Stimulated activated CD4-positive, alpha-beta T cell treated with anti-CD3 and anti-CD28 coated beads, Interleukin-15, amount 100 ng/mL, for 1 hour (primary cell): ENCODE data around the gene PDLIM5.
"Not testable (repeated sequence)": the region's sequence is repeated elsewhere in the genome, so short reads cannot be mapped to it uniquely, and the experiment has no call there.

Experiments used
- DNase-seq, 2 donors: peaks; one replicate each; pipeline ENCODE4 v3.0.0-alpha.2; 2020; ENCODE audit warnings: low read depth in 1 of 2, low spot score in 1 of 2

The PDLIM5 gene

GRCh38 chr4:94489098-94489497 is 37.4 kb downstream of the PDLIM5 start:
- DNase-seq = no peak

- DNase-seq = no peak
Measured at GRCh38 chr4:94490437-94490836, 38.7 kb downstream of the PDLIM5 start.

DNA sequence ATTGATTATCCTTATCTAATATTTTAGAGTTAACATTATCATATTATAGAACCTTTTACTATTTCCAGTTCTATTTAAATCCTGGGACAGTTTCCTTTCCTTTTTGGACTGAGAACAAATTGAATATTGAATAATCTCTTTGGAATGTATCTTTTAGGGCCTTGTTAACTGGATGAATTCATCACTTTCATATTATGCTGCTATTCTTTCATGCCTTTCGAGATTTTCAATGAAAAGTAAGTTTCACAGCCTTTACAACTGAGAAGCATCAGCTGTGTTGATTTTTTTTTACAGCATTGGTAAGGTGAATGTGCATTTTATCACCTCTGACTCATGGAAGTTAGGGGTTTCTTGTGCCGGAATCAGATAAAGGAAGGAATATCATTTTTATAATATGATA is 39.6 kb downstream of the PDLIM5 start:
- no peak for DNase-seq

- no peak for DNase-seq
Measured at GRCh38 chr4:94495408-94495807, 43.7 kb downstream of the PDLIM5 start.

DNA sequence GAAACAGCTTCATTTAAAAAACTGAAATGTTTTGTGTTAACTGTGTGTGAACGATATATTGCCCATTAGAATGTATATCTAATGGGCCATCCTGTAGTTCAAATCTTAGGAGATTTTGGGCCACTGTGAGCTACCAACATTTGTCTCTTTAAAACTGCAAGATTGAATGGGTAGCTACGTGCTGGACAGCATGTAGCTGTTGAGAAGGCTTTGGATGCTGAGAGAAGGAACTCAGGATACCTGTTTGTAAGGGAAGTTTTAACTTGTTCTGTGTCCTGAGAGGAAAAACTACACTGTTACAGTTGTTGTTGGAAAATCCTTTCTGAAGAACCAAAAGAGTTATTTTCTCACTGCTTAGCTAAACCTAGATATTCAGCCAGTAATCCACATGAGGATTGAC is 45.9 kb downstream of the PDLIM5 start:
- DNase-seq = no peak

- no peak for DNase-seq
Measured at GRCh38 chr4:94498502-94498901, 46.8 kb downstream of the PDLIM5 start.

DNA sequence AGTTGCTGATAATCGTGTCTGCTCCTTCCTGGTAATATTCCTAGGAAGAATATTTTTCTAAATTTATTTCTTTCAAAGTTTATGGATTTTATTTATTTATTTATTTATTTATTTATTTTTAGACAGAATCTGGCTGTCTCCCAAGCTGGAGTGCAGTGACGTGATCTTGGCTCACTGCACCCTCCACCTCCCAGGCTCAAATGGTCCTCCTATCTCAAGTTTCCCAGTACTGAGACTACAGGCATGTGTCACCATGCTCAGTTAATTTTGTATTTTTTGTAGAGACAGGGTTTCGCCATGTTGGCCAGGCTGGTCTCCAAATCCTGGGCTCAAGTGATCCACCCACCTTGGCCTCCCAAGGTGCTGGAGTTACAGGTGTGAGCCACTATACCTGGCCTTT is 48.9 kb downstream of the PDLIM5 start:
- no peak for DNase-seq

DNA sequence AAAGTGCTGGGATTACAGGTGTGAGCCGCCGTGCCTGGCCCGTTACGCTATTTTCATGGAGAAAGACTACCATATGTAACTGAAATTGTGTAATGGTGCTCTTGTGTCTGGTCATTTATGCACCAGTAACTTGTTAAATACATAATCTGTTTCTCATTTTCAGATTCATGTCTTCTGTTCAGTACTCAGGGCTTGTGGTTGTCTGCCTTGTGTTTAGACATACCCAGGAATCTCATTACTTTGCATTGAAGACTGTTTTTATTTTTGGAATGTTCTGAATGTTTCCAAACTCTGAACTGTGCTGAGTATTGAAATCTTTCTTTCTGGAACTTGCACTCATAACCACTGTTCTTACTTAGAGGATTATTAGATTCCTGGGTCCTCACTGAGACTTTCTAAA is 52.8 kb downstream of the PDLIM5 start:
- DNase-seq = no peak

GRCh38 chr4:94506822-94507221 is 55.1 kb downstream of the PDLIM5 start:
- no peak for DNase-seq

DNA sequence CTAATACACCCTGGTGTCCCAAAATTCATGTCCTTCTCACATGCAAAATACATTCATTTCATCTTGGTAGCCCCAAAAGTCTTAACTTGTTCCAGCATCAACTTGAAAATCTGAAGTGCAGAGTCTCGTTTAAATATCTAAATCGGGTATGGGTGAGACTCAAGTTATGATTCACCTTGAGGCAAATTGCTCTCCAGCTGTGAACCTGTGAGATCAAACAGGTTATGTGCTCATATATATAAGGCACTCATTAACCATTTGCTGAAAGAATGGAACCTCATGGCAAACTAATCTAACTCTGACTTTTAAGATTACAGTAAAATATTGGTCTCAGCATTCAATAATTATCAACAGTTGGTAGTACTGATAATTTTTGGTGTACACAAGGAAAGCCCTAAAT is 55.5 kb downstream of the PDLIM5 start:
- DNase-seq = no peak

DNA sequence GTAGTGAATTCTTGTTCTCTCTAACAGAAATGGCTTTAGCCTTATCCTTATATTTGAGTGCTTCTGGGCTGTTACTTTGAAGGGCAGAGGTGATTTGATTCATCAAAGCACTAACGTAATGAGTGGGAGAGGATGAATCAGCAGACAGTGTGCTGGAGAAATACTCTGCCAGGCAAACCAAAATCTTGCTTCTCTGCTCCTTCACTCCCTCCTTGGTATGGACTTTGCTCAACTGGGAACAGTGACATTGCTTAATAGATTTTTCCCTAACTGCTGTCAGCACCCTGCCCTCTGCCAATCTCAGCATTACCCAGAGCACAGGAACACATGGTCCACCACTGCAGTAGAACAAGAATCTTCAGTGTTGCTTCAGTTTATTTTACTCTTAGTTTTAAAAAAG is 56.0 kb downstream of the PDLIM5 start:
- no peak for DNase-seq

- DNase-seq = no peak
Measured at GRCh38 chr4:94508296-94508695, 56.6 kb downstream of the PDLIM5 start.

GRCh38 chr4:94508806-94509205 is 57.1 kb downstream of the PDLIM5 start:
- DNase-seq = no peak

- no peak for DNase-seq
Measured at GRCh38 chr4:94511591-94511990, 59.8 kb downstream of the PDLIM5 start.

DNA sequence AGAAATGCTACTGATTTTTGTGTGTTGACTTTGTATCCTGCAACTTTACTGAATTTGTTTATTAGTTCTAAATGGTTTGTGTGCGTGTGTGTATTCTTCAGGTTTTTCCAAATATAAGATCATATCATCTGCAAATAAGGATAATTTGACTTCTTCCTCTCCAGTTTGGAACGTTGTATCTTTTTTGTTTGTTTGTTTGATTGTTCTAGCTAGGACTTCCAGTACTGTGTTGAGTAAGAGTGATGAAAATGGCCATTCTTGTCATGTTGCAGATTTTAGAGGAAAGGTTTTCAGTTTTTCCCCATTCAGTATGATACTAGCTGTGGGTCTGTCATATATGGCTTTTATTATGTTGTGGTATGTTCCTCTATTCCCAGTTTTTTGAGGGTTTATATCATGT is 61.8 kb downstream of the PDLIM5 start:
- not testable (repeated sequence) for DNase-seq

DNA sequence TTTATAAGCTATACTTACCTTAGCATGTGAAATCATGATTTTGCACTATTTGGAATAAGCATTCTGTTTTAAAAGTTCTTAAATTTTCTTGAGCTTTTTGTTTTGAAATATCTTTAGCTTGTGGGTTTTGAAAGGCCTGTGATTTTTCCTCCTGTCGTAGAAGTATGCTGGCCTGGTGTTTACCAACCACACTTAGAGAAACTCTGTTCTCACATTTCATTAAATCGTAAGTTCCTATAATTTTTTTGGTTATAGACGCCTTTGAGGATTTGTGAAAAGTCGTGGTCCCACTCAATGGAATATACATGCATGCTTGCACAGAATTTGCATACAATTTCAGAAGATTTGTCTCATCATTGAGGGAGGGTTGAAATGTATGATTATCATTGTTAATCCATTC is 63.6 kb downstream of the PDLIM5 start:
- DNase-seq = no peak

GRCh38 chr4:94516067-94516466 is 64.3 kb downstream of the PDLIM5 start:
- DNase-seq = no peak

GRCh38 chr4:94516999-94517398 is 65.3 kb downstream of the PDLIM5 start:
- DNase-seq = no peak

GRCh38 chr4:94517492-94517891 is 65.8 kb downstream of the PDLIM5 start:
- DNase-seq = no peak

DNA sequence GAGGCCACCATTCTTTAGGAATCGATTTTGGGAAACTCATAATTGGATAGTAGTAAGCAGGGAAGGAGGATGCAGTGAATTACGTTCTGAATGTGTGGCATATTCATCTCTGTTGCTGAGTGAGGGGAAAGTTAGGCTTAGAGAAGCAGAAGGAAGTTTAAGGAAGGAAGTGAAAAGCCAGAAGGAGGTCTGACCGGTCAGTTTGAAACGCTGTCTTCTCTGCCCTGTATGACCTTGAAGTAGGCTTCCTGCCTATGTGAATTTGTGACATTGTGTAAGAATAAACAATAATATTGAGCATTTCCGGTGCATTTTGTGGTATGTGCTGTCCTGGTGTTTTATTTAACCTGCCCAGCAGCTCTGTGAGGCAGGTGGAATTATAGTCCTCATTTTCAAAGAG is 67.3 kb downstream of the PDLIM5 start:
- DNase-seq = no peak

DNA sequence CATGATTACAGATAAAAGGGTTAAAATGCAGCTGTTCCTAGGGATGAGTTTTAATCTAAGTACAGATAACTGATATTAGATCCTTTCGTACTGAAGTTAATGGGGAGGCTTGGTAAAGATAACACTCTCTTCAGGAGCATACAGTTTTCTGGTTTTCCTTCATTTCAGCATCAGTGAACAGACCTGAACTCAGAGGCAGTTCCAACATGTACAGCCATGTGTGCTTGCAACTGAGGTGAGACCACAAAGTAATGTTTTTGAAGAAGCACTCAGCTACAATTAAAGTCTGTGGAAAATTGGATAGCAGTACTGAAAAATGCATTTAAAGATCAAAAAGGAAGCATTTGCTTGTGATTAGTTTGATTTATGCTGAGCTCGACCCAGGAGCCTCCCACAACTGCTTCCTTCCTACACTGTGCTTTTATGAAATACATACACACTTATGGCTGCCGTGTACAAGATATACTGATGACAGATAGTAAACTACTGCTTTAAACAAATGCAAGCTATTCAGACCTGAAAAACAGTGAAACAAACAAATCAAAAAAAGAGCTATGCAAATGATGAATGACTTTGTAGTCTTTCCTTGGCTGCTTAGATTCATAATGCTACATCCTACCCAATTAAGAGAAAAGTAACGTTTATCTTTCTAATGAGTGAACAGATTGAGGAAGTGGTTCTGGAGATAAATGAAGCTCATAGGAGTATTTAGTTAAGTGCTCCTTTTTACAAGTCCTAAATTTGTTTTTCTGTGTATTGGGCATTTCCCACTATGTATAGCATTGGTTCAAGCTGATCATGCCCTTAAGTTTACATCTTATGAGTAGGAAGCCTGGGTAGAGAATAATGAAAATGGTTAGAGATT is 68.4 kb downstream of the PDLIM5 start:
- no peak for DNase-seq

GRCh38 chr4:94523033-94523580 is 71.4 kb downstream of the PDLIM5 start:
- DNase-seq = no peak

DNA sequence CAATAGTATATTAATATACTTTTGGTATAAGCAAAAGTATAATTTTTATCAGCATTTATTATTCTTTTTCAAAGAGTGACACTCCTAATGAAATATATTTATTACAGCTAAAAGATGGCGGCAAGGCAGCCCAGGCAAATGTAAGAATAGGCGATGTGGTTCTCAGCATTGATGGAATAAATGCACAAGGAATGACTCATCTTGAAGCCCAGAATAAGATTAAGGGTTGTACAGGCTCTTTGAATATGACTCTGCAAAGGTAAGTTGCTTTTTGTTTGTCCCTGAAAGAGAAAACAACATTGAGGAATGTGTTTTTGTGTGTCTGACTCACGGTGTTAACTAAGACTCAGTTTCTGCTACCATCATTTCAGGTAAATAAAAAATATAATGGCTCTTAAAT is 71.9 kb downstream of the PDLIM5 start:
- no peak for DNase-seq
